ENCODE results near the gene CCNT1.

DNA sequence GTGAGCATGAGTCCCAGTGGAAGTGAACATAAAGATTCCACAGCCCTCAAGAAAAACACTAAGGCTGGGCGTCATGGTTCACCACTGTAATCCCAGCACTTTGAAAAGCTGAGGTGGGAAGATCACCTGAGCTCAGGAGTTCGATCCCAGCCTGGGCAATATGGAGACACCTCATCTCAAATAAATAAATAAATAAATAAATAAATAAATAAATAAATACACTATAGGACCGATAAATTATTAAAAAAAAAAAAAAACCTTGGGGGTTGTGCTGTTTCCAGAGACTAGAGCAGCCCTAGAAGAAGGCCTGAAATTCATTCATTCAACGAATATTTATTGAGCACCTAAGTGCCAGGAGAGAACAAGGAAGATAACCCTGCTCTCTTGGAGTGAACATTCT lies 33.0 kb downstream of the CCNT1 start:
- TF ChIP-seq, protein P1, sequence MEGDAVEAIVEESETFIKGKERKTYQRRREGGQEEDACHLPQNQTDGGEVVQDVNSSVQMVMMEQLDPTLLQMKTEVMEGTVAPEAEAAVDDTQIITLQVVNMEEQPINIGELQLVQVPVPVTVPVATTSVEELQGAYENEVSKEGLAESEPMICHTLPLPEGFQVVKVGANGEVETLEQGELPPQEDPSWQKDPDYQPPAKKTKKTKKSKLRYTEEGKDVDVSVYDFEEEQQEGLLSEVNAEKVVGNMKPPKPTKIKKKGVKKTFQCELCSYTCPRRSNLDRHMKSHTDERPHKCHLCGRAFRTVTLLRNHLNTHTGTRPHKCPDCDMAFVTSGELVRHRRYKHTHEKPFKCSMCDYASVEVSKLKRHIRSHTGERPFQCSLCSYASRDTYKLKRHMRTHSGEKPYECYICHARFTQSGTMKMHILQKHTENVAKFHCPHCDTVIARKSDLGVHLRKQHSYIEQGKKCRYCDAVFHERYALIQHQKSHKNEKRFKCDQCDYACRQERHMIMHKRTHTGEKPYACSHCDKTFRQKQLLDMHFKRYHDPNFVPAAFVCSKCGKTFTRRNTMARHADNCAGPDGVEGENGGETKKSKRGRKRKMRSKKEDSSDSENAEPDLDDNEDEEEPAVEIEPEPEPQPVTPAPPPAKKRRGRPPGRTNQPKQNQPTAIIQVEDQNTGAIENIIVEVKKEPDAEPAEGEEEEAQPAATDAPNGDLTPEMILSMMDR (conservative IDR thresholded peaks at IDR 0.05; ENCODE audit: low read depth in 2 of 2), result no peak
- TF ChIP-seq JUNB (IDR thresholded peaks at IDR 0.05; ENCODE audit: unreplicated experiment), result no peak

Measured in GM23338 (cell line).